ENCODE results near the gene UBR4.

GRCh38 chr1:19189270-19189669 is 20.8 kb downstream of the UBR4 start:
- TF ChIP-seq, protein P1, sequence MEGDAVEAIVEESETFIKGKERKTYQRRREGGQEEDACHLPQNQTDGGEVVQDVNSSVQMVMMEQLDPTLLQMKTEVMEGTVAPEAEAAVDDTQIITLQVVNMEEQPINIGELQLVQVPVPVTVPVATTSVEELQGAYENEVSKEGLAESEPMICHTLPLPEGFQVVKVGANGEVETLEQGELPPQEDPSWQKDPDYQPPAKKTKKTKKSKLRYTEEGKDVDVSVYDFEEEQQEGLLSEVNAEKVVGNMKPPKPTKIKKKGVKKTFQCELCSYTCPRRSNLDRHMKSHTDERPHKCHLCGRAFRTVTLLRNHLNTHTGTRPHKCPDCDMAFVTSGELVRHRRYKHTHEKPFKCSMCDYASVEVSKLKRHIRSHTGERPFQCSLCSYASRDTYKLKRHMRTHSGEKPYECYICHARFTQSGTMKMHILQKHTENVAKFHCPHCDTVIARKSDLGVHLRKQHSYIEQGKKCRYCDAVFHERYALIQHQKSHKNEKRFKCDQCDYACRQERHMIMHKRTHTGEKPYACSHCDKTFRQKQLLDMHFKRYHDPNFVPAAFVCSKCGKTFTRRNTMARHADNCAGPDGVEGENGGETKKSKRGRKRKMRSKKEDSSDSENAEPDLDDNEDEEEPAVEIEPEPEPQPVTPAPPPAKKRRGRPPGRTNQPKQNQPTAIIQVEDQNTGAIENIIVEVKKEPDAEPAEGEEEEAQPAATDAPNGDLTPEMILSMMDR (IDR thresholded peaks at IDR 0.05): no peak
- TF ChIP-seq TP53 (CRISPR knock-in tag; IDR thresholded peaks at IDR 0.05) (no peak), HDAC2 (IDR thresholded peaks at IDR 0.05) (no peak), CHD2 (IDR thresholded peaks at IDR 0.05; ENCODE audit: low read length, partially characterized antibody) (no peak), JUN (IDR thresholded peaks at IDR 0.05) (no peak), POLR2A (IDR thresholded peaks at IDR 0.05; ENCODE audit: low read length) (no peak), SMC3 (IDR thresholded peaks at IDR 0.05) (no peak), PHF8 (IDR thresholded peaks at IDR 0.05; ENCODE audit: borderline replicate concordance, low read depth) (no peak)
